WTC11 (cell line): ENCODE results near the gene HDLBP. TPM values are rescaled to one million over a fixed set of nuclear protein-coding genes. Genes with fewer than 3 reads are reported as not detected.

Experiments
- ATAC-seq: fragments of 200-7000 bp; cut with Tn5 transposase; 2 replicates; pipeline ENCODE4 v1.10.0; 2021; ENCODE audit warnings: mild to moderate bottlenecking, moderate library complexity
- CTCF ChIA-PET: fragments of 300-600 bp; sonication (Branson Sonifier 250); formaldehyde crosslinking; loops from one replicate; lab custom pipeline; 2021; ENCODE audit warnings: antibody characterized with exemption; lab: Charles Lee
- POLR2A ChIA-PET: fragments of 350-600 bp; sonication (Branson Sonifier 250); formaldehyde crosslinking; loops from one replicate; lab custom pipeline; 2021; ENCODE audit warnings: antibody characterized with exemption; lab: Charles Lee
- DNase-seq: peaks from one replicate; pipeline ENCODE4 v3.0.0; 2021; ENCODE audit warnings: low spot score
- H3K27ac Mint-ChIP-seq: 2 replicates; pipeline ENCODE4 v1.8.0; 2021; ENCODE audit warnings: mixed read lengths
- H3K27me3 Mint-ChIP-seq: 2 replicates; pipeline ENCODE4 v1.8.0; 2021; ENCODE audit warnings: low read depth, mild to moderate bottlenecking, moderate library complexity, mixed read lengths
- H3K36me3 Mint-ChIP-seq: 2 replicates; pipeline ENCODE4 v1.8.0; 2021; ENCODE audit warnings: mixed read lengths
- H3K4me1 Mint-ChIP-seq: 2 replicates; pipeline ENCODE4 v1.8.0; 2022; ENCODE audit warnings: mixed read lengths
- H3K4me3 Mint-ChIP-seq: 2 replicates; pipeline ENCODE4 v1.8.0; 2021; ENCODE audit warnings: mild to moderate bottlenecking, moderate library complexity, mixed read lengths
- H3K9me3 Mint-ChIP-seq: 2 replicates; pipeline ENCODE4 v1.8.0; 2021; ENCODE audit warnings: mixed read lengths
- CREB1 ChIP-seq: sonication (generic); formaldehyde crosslinking; IDR thresholded peaks from 2 replicates; pipeline ENCODE4 v1.8.0; 2023; ENCODE audit warnings: mild to moderate bottlenecking, missing genetic modification reagents
- EMX1 ChIP-seq: fragments of 250-450 bp; sonication (Bioruptor Pico); IDR thresholded peaks from 2 replicates; pipeline ENCODE4 v1.8.0; 2021; ENCODE audit warnings: mild to moderate bottlenecking
- FOXJ3 ChIP-seq: sonication (generic); formaldehyde crosslinking; IDR thresholded peaks from 2 replicates; pipeline ENCODE4 v1.9.0; 2021; ENCODE audit warnings: missing genetic modification reagents, mild to moderate bottlenecking, borderline replicate concordance
- FOXP1 ChIP-seq: sonication (generic); formaldehyde crosslinking; IDR thresholded peaks from 2 replicates; pipeline ENCODE4 v1.8.0; 2022; ENCODE audit warnings: missing genetic modification reagents, mild to moderate bottlenecking, moderate library complexity, borderline replicate concordance
- NFATC4 ChIP-seq: fragments of 250-450 bp; sonication (Bioruptor Pico); IDR thresholded peaks from 2 replicates; pipeline ENCODE4 v1.9.0; 2021; ENCODE audit warnings: mild to moderate bottlenecking
- NFYB ChIP-seq: sonication (generic); formaldehyde crosslinking; conservative IDR thresholded peaks from 2 replicates; pipeline ENCODE4 v1.8.0; 2022; ENCODE audit warnings: low read depth, missing genetic modification reagents
- NR2C2 ChIP-seq: sonication (generic); formaldehyde crosslinking; IDR thresholded peaks from 2 replicates; pipeline ENCODE4 v1.8.0; 2022; ENCODE audit warnings: mild to moderate bottlenecking, missing genetic modification reagents
- RELA ChIP-seq: sonication (generic); formaldehyde crosslinking; IDR thresholded peaks from 2 replicates; pipeline ENCODE4 v1.8.1; 2022; ENCODE audit warnings: missing genetic modification reagents, mild to moderate bottlenecking, borderline replicate concordance
- SMAD3 ChIP-seq: sonication (generic); formaldehyde crosslinking; IDR thresholded peaks from 2 replicates; pipeline ENCODE4 v1.8.0; 2022; ENCODE audit warnings: missing genetic modification reagents, mild to moderate bottlenecking, borderline replicate concordance
- TCF7 ChIP-seq: sonication (generic); formaldehyde crosslinking; IDR thresholded peaks from 2 replicates; pipeline ENCODE4 v1.8.0; 2022; ENCODE audit warnings: mild to moderate bottlenecking, low read depth, missing genetic modification reagents, moderate library complexity
- ZNF121 ChIP-seq: sonication (generic); formaldehyde crosslinking; IDR thresholded peaks from 2 replicates; pipeline ENCODE4 v1.8.0; 2023; ENCODE audit warnings: missing genetic modification reagents
- ZNF138 ChIP-seq: sonication (generic); formaldehyde crosslinking; conservative IDR thresholded peaks from 2 replicates; pipeline ENCODE4 v1.8.1; 2022; ENCODE audit warnings: mild to moderate bottlenecking, moderate library complexity, missing genetic modification reagents
- ZNF219 ChIP-seq: sonication (generic); formaldehyde crosslinking; IDR thresholded peaks from 2 replicates; pipeline ENCODE4 v1.8.0; 2023; ENCODE audit warnings: missing genetic modification reagents, mild to moderate bottlenecking, borderline replicate concordance
- ZNF232 ChIP-seq: sonication (generic); formaldehyde crosslinking; IDR thresholded peaks from 2 replicates; pipeline ENCODE4 v1.8.0; 2022; ENCODE audit warnings: mild to moderate bottlenecking, missing genetic modification reagents
- total RNA-seq: library from RNA; stranded (reverse); gene quantifications from 3 replicates; pipeline ENCODE4 v1.2.3, GENCODE V29; 2021
- TF ChIP-seq, protein P1 (sequence below): fragments of 250-450 bp; sonication (Bioruptor Pico); IDR thresholded peaks from 2 replicates; pipeline ENCODE4 v1.9.0; 2021; ENCODE audit warnings: mild to moderate bottlenecking
- TF ChIP-seq, protein P2 (sequence below): fragments of 200-600 bp; IDR thresholded peaks from 2 replicates; pipeline ENCODE4 v1.8.0; 2022; ENCODE audit warnings: antibody characterized with exemption
- TF ChIP-seq, protein P3 (sequence below): fragments of 250-450 bp; sonication (Bioruptor Pico); IDR thresholded peaks from 2 replicates; pipeline ENCODE4 v1.9.0; 2021; ENCODE audit warnings: mild to moderate bottlenecking
- TF ChIP-seq, protein P4 (sequence below): sonication (generic); formaldehyde crosslinking; conservative IDR thresholded peaks from 2 replicates; pipeline ENCODE4 v1.8.1; 2023; ENCODE audit warnings: mild to moderate bottlenecking, low read depth, missing genetic modification reagents, moderate library complexity

The HDLBP gene
- total RNA-seq, 1 experiment from 2014 or later = 368 TPM

DNA sequence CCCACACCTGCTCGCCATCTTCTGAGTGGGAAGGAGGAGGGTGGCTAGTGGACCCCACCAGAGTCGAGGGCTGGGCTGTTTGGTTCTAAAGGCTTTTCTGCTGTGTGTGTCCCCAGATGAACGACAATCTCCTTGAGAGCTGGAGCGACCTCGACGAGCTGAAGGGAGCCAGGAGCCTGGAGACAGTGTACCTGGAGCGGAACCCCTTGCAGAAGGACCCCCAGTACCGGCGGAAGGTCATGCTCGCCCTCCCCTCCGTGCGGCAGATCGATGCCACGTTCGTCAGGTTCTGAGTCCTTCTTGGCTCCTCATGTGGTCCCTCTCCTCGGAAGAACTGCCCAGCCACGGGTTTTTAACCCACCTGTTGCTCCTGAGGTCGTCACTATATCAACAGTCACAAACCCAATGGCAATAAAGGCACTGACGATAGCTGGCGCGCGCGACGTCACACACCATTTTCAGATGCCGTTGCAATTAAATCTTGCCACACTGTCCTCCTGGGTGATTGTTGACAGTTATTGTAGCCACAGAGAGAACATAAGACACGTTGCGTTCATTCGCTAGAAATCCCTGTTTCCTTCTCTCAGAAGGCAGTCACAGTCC lies 132.8 kb downstream of the HDLBP start (continued):
- no peak for TF ChIP-seq ZNF232 (CRISPR knock-in tag)
- TF ChIP-seq EMX1 = no peak
- TF ChIP-seq, protein P1, sequence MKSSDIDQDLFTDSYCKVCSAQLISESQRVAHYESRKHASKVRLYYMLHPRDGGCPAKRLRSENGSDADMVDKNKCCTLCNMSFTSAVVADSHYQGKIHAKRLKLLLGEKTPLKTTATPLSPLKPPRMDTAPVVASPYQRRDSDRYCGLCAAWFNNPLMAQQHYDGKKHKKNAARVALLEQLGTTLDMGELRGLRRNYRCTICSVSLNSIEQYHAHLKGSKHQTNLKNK (CRISPR knock-in tag) = no peak
- no peak for TF ChIP-seq TCF7 (CRISPR knock-in tag)
- TF ChIP-seq NFATC4 = no peak
- no peak for TF ChIP-seq FOXP1 (CRISPR knock-in tag)
- TF ChIP-seq, all 79 proteins: peak for 0

DNA sequence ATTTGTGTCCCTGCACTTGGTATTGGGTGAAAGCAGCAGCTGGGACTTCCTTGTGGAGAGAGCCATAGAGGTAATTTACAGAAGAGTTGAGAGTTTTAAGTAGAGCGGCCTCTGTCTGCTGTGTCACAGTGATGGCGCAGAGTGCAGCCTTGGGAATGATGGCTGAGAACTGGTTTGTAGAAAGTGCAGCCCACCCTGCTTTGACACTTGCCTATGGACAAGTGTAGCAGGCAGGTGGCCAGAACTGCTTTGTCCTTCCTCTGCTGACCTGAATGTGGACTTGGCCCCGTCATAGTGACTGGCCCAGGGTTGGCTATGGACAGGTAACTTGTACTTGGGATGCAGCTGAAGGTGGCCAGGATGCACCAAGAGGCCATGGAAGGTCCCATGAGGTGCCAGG lies 133.3 kb downstream of the HDLBP start:
- Mint-ChIP-seq H3K27ac (no peak overlapping the region; the same call in 1 of the 2 replicates), H3K36me3 (no peaks in the 10 kb centered on the region), H3K27me3 (no peaks in the 10 kb centered on the region), H3K4me1 (peaks cover 6% of the 10 kb centered on the region), H3K4me3 (no peak overlapping the region)
- ATAC-seq = no peak
- DNase-seq = no peak
- no peak for TF ChIP-seq ZNF219 (CRISPR knock-in tag)
- no peak for TF ChIP-seq SMAD3 (CRISPR knock-in tag)
- TF ChIP-seq, all 79 proteins: peak for 0
- no peaks in the 10 kb centered on the region for H3K9me3 Mint-ChIP-seq
- ChIA-PET CTCF (interaction anchor here (2.3 kb wide), 1 partner anchor 35 kb away, joined by 12 read pairs; no protein-coding TSS in a partner anchor), POLR2A (no interaction called here)

DNA sequence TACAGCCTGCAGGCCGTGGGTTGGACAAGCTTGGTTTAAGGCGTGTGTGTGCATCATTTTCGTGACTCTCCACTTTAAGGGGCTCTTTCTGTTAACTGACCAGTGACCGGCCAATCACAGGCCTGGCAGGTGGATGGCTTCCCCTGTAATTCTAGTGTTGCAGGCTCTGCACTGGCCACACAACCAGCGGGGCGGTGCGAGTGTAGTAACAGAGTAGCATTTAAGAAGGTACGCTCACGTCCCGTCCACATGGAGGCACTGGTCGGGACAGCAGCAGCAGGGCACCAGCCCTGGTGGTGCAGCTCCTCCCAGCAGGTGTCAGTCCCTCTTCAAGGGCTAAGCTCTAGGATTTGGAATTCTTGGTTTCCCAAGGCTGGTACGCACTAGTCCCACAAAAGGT lies 135.0 kb downstream of the HDLBP start:
- Mint-ChIP-seq H3K27ac (peak overlapping the region; percentile 40; the same call in 1 of the 2 replicates), H3K9me3 (no peaks in the 10 kb centered on the region), H3K4me3 (no peak overlapping the region), H3K27me3 (no peaks in the 10 kb centered on the region), H3K36me3 (no peaks in the 10 kb centered on the region)
- CTCF ChIA-PET = interaction anchor here (0.6 to 2.3 kb wide), 13 partner anchors 18 to 698 kb away, joined by 3 to 12 read pairs (median 4); partner anchors contain the start of genes HDLBP and SEPTIN2
- ATAC-seq = peak; percentile 99
- POLR2A ChIA-PET = no interaction called here
- TF ChIP-seq NR2C2 (CRISPR knock-in tag) (no peak), ZNF138 (CRISPR knock-in tag) (no peak), CREB1 (CRISPR knock-in tag) (no peak), NFYB (CRISPR knock-in tag) (peak; percentile 60), RELA (CRISPR knock-in tag) (no peak), FOXJ3 (CRISPR knock-in tag) (no peak), ZNF121 (0 out of 2 replicates have a peak, but pooled peaks have one; percentile 9)
- TF ChIP-seq, protein P2, sequence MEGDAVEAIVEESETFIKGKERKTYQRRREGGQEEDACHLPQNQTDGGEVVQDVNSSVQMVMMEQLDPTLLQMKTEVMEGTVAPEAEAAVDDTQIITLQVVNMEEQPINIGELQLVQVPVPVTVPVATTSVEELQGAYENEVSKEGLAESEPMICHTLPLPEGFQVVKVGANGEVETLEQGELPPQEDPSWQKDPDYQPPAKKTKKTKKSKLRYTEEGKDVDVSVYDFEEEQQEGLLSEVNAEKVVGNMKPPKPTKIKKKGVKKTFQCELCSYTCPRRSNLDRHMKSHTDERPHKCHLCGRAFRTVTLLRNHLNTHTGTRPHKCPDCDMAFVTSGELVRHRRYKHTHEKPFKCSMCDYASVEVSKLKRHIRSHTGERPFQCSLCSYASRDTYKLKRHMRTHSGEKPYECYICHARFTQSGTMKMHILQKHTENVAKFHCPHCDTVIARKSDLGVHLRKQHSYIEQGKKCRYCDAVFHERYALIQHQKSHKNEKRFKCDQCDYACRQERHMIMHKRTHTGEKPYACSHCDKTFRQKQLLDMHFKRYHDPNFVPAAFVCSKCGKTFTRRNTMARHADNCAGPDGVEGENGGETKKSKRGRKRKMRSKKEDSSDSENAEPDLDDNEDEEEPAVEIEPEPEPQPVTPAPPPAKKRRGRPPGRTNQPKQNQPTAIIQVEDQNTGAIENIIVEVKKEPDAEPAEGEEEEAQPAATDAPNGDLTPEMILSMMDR = no peak
- TF ChIP-seq, protein P3, sequence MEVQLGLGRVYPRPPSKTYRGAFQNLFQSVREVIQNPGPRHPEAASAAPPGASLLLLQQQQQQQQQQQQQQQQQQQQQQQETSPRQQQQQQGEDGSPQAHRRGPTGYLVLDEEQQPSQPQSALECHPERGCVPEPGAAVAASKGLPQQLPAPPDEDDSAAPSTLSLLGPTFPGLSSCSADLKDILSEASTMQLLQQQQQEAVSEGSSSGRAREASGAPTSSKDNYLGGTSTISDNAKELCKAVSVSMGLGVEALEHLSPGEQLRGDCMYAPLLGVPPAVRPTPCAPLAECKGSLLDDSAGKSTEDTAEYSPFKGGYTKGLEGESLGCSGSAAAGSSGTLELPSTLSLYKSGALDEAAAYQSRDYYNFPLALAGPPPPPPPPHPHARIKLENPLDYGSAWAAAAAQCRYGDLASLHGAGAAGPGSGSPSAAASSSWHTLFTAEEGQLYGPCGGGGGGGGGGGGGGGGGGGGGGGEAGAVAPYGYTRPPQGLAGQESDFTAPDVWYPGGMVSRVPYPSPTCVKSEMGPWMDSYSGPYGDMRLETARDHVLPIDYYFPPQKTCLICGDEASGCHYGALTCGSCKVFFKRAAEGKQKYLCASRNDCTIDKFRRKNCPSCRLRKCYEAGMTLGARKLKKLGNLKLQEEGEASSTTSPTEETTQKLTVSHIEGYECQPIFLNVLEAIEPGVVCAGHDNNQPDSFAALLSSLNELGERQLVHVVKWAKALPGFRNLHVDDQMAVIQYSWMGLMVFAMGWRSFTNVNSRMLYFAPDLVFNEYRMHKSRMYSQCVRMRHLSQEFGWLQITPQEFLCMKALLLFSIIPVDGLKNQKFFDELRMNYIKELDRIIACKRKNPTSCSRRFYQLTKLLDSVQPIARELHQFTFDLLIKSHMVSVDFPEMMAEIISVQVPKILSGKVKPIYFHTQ (CRISPR knock-in tag) = no peak
- TF ChIP-seq, protein P4, sequence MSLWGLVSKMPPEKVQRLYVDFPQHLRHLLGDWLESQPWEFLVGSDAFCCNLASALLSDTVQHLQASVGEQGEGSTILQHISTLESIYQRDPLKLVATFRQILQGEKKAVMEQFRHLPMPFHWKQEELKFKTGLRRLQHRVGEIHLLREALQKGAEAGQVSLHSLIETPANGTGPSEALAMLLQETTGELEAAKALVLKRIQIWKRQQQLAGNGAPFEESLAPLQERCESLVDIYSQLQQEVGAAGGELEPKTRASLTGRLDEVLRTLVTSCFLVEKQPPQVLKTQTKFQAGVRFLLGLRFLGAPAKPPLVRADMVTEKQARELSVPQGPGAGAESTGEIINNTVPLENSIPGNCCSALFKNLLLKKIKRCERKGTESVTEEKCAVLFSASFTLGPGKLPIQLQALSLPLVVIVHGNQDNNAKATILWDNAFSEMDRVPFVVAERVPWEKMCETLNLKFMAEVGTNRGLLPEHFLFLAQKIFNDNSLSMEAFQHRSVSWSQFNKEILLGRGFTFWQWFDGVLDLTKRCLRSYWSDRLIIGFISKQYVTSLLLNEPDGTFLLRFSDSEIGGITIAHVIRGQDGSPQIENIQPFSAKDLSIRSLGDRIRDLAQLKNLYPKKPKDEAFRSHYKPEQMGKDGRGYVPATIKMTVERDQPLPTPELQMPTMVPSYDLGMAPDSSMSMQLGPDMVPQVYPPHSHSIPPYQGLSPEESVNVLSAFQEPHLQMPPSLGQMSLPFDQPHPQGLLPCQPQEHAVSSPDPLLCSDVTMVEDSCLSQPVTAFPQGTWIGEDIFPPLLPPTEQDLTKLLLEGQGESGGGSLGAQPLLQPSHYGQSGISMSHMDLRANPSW (CRISPR knock-in tag) = no peak
- TF ChIP-seq, all 79 proteins: peak for 2
- peak; percentile 82 for DNase-seq
- H3K4me1 Mint-ChIP-seq = 0 out of 2 replicates have a peak, but pooled peaks cover 5% of the 10 kb centered on the region
